Vagina (tissue), 2 donors: ENCODE data around the gene PCSK5. TPM values are rescaled to one million over a fixed set of nuclear protein-coding genes. Genes with fewer than 3 reads are reported as not detected.

Experiments
- DNase-seq, 2 donors: peaks; one replicate each; pipeline ENCODE4 v3.0.0-alpha.2; 2017; ENCODE audit errors: extremely low spot score in 2 of 2
- H3K27ac ChIP-seq: fragments of 200-600 bp; sonication (generic); one replicate; pipeline ENCODE4 v1.5.1; 2019
- H3K27me3 ChIP-seq: fragments of 200-600 bp; sonication (generic); one replicate; pipeline ENCODE4 v1.5.1; 2019
- H3K36me3 ChIP-seq, 2 donors: fragments of 200-600 bp; sonication (generic); one replicate each; pipeline ENCODE4 v1.5.1; 2017 to 2019
- H3K4me1 ChIP-seq: fragments of 200-600 bp; sonication (generic); one replicate; pipeline ENCODE4 v1.5.1; 2019
- H3K4me3 ChIP-seq, 2 donors: fragments of 200-600 bp; sonication (generic); 1 replicate in 1 of 2; 2 replicates in 1 of 2; pipeline ENCODE4 v1.5.1; 2016 to 2019
- H3K9me3 ChIP-seq: fragments of 200-600 bp; sonication (generic); one replicate; pipeline ENCODE4 v1.5.1; 2019
- POLR2A ChIP-seq, 2 donors: fragments of 450-650 bp; IDR thresholded peaks; one replicate each; pipeline ENCODE4 v1.6.1; 2017; ENCODE audit warnings: antibody characterized with exemption in 2 of 2, mild to moderate bottlenecking in 2 of 2, moderate library complexity in 2 of 2
- POLR2AphosphoS5 ChIP-seq, 2 donors: sonication (generic); formaldehyde crosslinking; IDR thresholded peaks; one replicate each; pipeline ENCODE4 v1.9.0; 2017; ENCODE audit warnings: antibody characterized with exemption in 2 of 2, mild to moderate bottlenecking in 2 of 2, low read depth in 1 of 2; ENCODE audit not compliant: insufficient read depth in 1 of 2
- intact Hi-C: fragments of 100-400 bp; cut with DNase I; formaldehyde crosslinking; loops from one replicate; pipeline ENCODE4 v1.15.1; 2023
- total RNA-seq: library from RNA; depleted of rRNA; stranded (reverse); fragments of >200 nt; gene quantifications from one replicate; pipeline ENCODE4 v1.2.3, GENCODE V29; 2016
- TF ChIP-seq, protein P1 (sequence below), 3 experiments: fragments of 450-650 bp in 2 of 3; fragments of 200-600 bp in 1 of 3; sonication (generic) in 1 of 3; IDR thresholded peaks; one replicate each; pipeline ENCODE4 v1.5.1; 2017 to 2019; ENCODE audit warnings: antibody characterized with exemption in 3 of 3, mild to moderate bottlenecking in 2 of 3, moderate library complexity in 2 of 3

Gene PCSK5
- total RNA-seq, 1 donor from 2014 or later: 22.6 TPM

DNA sequence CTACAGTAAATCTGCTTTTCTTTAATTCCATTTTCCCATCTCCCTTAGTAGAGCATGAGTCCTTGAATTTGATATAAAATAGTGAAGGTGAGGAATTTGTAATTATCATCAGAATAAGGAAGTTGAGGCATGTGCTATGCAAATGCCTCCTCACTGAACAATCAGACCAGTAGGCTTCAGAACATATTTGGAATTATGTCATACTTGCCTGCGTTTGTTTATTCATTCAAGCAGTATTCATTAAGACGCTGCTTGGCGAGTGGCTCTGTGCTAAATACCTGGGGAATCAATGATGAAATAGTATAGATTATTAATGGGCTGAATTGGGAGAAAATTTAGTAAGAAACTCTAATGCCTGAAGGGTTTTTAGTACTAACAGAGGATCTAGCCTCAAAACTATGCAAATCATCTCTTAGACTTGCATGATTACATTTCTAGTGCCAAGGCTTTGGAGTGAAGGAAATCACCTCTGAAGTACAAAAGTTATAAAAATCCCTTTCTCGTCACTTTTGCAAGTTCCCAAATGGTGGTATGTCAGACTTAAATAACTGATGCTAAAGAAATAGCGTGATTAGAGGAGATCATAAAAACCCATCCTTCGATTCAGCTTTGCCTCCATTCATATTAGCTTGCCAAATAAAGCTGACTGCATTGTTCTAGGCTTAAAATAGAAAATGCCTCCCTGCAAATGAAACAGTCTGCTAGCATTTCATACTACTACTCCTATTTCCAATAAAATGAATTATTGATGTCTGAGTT, 141.7 kb downstream of the PCSK5 start:
- no peak for DNase-seq
- Histone ChIP-seq H3K4me3 (no peak overlapping the region), H3K36me3 (no peaks in the 10 kb centered on the region), H3K9me3 (no peaks in the 10 kb centered on the region), H3K27ac (no peak overlapping the region), H3K4me1 (no peaks in the 10 kb centered on the region), H3K27me3 (no peaks in the 10 kb centered on the region)
- intact Hi-C loops: no loop called here
- no peak for TF ChIP-seq POLR2A (IDR thresholded peaks at IDR 0.05)
- no peak for TF ChIP-seq POLR2AphosphoS5 (IDR thresholded peaks at IDR 0.05; ENCODE audit: insufficient read depth in 1 of 2, low read depth in 1 of 2)
- TF ChIP-seq, protein P1, sequence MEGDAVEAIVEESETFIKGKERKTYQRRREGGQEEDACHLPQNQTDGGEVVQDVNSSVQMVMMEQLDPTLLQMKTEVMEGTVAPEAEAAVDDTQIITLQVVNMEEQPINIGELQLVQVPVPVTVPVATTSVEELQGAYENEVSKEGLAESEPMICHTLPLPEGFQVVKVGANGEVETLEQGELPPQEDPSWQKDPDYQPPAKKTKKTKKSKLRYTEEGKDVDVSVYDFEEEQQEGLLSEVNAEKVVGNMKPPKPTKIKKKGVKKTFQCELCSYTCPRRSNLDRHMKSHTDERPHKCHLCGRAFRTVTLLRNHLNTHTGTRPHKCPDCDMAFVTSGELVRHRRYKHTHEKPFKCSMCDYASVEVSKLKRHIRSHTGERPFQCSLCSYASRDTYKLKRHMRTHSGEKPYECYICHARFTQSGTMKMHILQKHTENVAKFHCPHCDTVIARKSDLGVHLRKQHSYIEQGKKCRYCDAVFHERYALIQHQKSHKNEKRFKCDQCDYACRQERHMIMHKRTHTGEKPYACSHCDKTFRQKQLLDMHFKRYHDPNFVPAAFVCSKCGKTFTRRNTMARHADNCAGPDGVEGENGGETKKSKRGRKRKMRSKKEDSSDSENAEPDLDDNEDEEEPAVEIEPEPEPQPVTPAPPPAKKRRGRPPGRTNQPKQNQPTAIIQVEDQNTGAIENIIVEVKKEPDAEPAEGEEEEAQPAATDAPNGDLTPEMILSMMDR (IDR thresholded peaks at IDR 0.05): no peak

DNA sequence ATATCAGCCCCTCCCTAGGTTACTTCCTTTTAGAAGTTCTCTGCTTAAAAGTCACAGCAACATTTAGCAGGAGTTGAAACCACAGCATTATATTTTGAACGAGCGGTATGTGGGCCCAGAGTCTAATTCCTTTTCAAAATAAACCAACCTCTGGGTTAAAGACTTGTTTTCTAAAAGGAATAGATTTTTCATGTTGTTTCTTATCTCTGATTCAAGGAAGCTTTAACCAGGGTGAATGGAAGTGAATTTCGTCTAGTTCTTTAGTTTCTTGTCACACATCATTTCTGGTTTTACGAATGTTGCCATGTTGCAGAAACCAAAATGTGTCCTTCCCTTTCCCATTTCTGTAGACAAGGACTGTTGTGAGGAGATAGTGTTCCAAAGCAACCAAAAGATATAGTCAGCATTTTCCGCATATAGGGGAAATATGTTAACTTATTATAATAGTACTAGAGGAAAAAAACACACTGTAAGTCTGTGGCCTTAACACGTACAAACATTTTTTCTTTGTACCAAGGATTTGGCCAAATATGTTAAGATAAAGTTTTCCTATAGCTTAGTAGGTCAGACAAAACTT, 142.4 kb downstream of the PCSK5 start:
- H3K9me3 ChIP-seq: no peaks in the 10 kb centered on the region
- H3K27me3 ChIP-seq: no peaks in the 10 kb centered on the region
- no peak for DNase-seq
- intact Hi-C loops: no loop called here
- H3K36me3 ChIP-seq: peaks cover 0 to 3% of the 10 kb centered on the region in 2 donors
- TF ChIP-seq, protein P1 (IDR thresholded peaks at IDR 0.05): no peak
- TF ChIP-seq POLR2AphosphoS5 (IDR thresholded peaks at IDR 0.05; ENCODE audit: insufficient read depth in 1 of 2, low read depth in 1 of 2) (no peak), POLR2A (IDR thresholded peaks at IDR 0.05) (no peak)
- H3K4me1 ChIP-seq: no peaks in the 10 kb centered on the region
- no peak overlapping the region for H3K27ac ChIP-seq
- no peak overlapping the region for H3K4me3 ChIP-seq

- Histone ChIP-seq H3K4me3 (no peak overlapping the region), H3K27me3 (no peaks in the 10 kb centered on the region), H3K4me1 (no peaks in the 10 kb centered on the region), H3K9me3 (no peaks in the 10 kb centered on the region), H3K36me3 (peaks cover 0 to 3% of the 10 kb centered on the region in 2 donors), H3K27ac (no peak overlapping the region)
- TF ChIP-seq, protein P1 (IDR thresholded peaks at IDR 0.05): no peak
- TF ChIP-seq POLR2AphosphoS5 (IDR thresholded peaks at IDR 0.05; ENCODE audit: insufficient read depth in 1 of 2, low read depth in 1 of 2): no peak
- TF ChIP-seq POLR2A (IDR thresholded peaks at IDR 0.05): no peak
- intact Hi-C loops: no loop called here
- no peak for DNase-seq
Measured at GRCh38 chr9:76034049-76034448, 143.6 kb downstream of the PCSK5 start.

- TF ChIP-seq, protein P1 (IDR thresholded peaks at IDR 0.05): no peak
- no peak for TF ChIP-seq POLR2AphosphoS5 (IDR thresholded peaks at IDR 0.05; ENCODE audit: insufficient read depth in 1 of 2, low read depth in 1 of 2)
- no peak for TF ChIP-seq POLR2A (IDR thresholded peaks at IDR 0.05)
- H3K4me1 ChIP-seq: no peaks in the 10 kb centered on the region
- no peak overlapping the region for H3K27ac ChIP-seq
- no peak for DNase-seq
- H3K27me3 ChIP-seq: no peaks in the 10 kb centered on the region
- intact Hi-C loops: no loop called here
- no peaks in the 10 kb centered on the region for H3K9me3 ChIP-seq
- H3K4me3 ChIP-seq: no peak overlapping the region
- peaks cover 0 to 3% of the 10 kb centered on the region in 2 donors for H3K36me3 ChIP-seq
Measured at GRCh38 chr9:76036762-76037161, 146.3 kb downstream of the PCSK5 start.
